Astrocyte of the cerebellum (primary cell): ENCODE measurements around the gene OR10A5.

ENCODE experiments used
- DNase-seq: peaks from one replicate; pipeline ENCODE4 v3.0.0-alpha.2; 2011; ENCODE audit warnings: low read depth
- H3K4me3 ChIP-seq: 2 replicates; pipeline ENCODE4 v1.5.1; 2011; ENCODE audit warnings: mild to moderate bottlenecking, low read depth, low read length, moderate library complexity
- CTCF ChIP-seq: IDR thresholded peaks from 2 replicates; pipeline ENCODE4 v1.5.1; 2012; ENCODE audit warnings: low read length, low read depth, moderate library complexity, mild to moderate bottlenecking; ENCODE audit errors: missing control alignments
- in situ Hi-C: cut with HindIII; loops from 2 replicates; pipeline ENCODE4 v1.10.0; 2017; ENCODE audit warnings: low sequenced_read_pairs

The OR10A5 gene

GRCh38 chr11:6824136-6824823, 21.2 kb upstream of the OR10A5 start:
- TF ChIP-seq CTCF, result no peak
- no peak for DNase-seq
- no peak overlapping the region for H3K4me3 ChIP-seq
- in situ Hi-C loops, result no loop called here

GRCh38 chr11:6825231-6825744, 20.2 kb upstream of the OR10A5 start:
- no peak overlapping the region for H3K4me3 ChIP-seq
- no peak for DNase-seq
- TF ChIP-seq CTCF, result no peak
- in situ Hi-C loops, result no loop called here

- no peak for TF ChIP-seq CTCF
- no peak overlapping the region for H3K4me3 ChIP-seq
- in situ Hi-C loops, result no loop called here
- no peak for DNase-seq
Observed at GRCh38 chr11:6828103-6828502, 17.4 kb upstream of the OR10A5 start.

- no peak overlapping the region for H3K4me3 ChIP-seq
- TF ChIP-seq CTCF, result no peak
- no peak for DNase-seq
- in situ Hi-C loops, result no loop called here
Observed at GRCh38 chr11:6833356-6833755, 12.1 kb upstream of the OR10A5 start.

GRCh38 chr11:6834021-6834420, 11.5 kb upstream of the OR10A5 start:
- DNase-seq, result no peak
- in situ Hi-C loops, result no loop called here
- H3K4me3 ChIP-seq, result no peak overlapping the region
- no peak for TF ChIP-seq CTCF

- no peak overlapping the region for H3K4me3 ChIP-seq
- DNase-seq, result no peak
- in situ Hi-C loops, result no loop called here
- no peak for TF ChIP-seq CTCF
Observed at GRCh38 chr11:6841694-6842093, 3.8 kb upstream of the OR10A5 start.

- TF ChIP-seq CTCF, result no peak
- no peak overlapping the region for H3K4me3 ChIP-seq
- in situ Hi-C loops, result no loop called here
- no peak for DNase-seq
Observed at GRCh38 chr11:6843670-6844069, 1.8 kb upstream of the OR10A5 start.
